ENCODE measurements around the gene BRD3OS. TPM values are rescaled to one million over a fixed set of nuclear protein-coding genes. Genes with fewer than 3 reads are reported as not detected.
"Not testable (repeated sequence)": the region's sequence is repeated elsewhere in the genome, so short reads cannot be mapped to it uniquely, and the experiment has no call there.

Gene BRD3OS
- total RNA-seq, 1 experiment from 2014 or later = 21.0 TPM

GRCh38 chr9:133988771-133989170, 36.5 kb upstream of the BRD3OS start:
- DNase-seq (ENCODE audit: low spot score) = not testable (repeated sequence)

GRCh38 chr9:133989625-133990365, 35.5 kb upstream of the BRD3OS start:
- no peak for DNase-seq (ENCODE audit: low spot score)

GRCh38 chr9:133990366-133991213, 34.7 kb upstream of the BRD3OS start:
- DNase-seq (ENCODE audit: low spot score) = peak; percentile 78

GRCh38 chr9:133991214-133991921, 33.9 kb upstream of the BRD3OS start:
- peak; percentile 4 for DNase-seq (ENCODE audit: low spot score)

- peak; percentile 49 for DNase-seq (ENCODE audit: low spot score)
Observed at GRCh38 chr9:133991964-133992779, 33.1 kb upstream of the BRD3OS start, which contains the start of gene VAV2. VAV2 (minus strand) TSS chr9:133992324; CDS start chr9:133992278, 46 bp downstream.

- peak; percentile 62 for DNase-seq (ENCODE audit: low spot score)
Observed at GRCh38 chr9:133992780-133993634, 32.3 kb upstream of the BRD3OS start.

- no peak for DNase-seq (ENCODE audit: low spot score)
Observed at GRCh38 chr9:133993635-133994253, 31.5 kb upstream of the BRD3OS start.

GRCh38 chr9:133994353-133995011, 30.8 kb upstream of the BRD3OS start:
- peak; percentile 86 for DNase-seq (ENCODE audit: low spot score)

- peak; percentile 21 for DNase-seq (ENCODE audit: low spot score)
Observed at GRCh38 chr9:133995012-133995896, 30.0 kb upstream of the BRD3OS start.

- DNase-seq (ENCODE audit: low spot score) = no peak
Observed at GRCh38 chr9:133996531-133997520, 28.5 kb upstream of the BRD3OS start.

- DNase-seq (ENCODE audit: low spot score) = no peak
Observed at GRCh38 chr9:133997584-133997983, 27.7 kb upstream of the BRD3OS start.

GRCh38 chr9:133998915-133999595, 26.2 kb upstream of the BRD3OS start:
- DNase-seq (ENCODE audit: low spot score) = no peak

- peak; percentile 10 for DNase-seq (ENCODE audit: low spot score)
Observed at GRCh38 chr9:133999851-134000265, 25.4 kb upstream of the BRD3OS start.

GRCh38 chr9:134002796-134003195, 22.5 kb upstream of the BRD3OS start:
- DNase-seq (ENCODE audit: low spot score) = no peak

GRCh38 chr9:134003237-134003636, 22.0 kb upstream of the BRD3OS start:
- DNase-seq (ENCODE audit: low spot score) = no peak

Measured in HT-29 (cell line).